Panc1 (cell line): ENCODE measurements around the gene ERN1. TPM values are rescaled to one million over a fixed set of nuclear protein-coding genes. Genes with fewer than 3 reads are reported as not detected.

Experiments used
- ATAC-seq: fragments of 200-7000 bp; cut with Tn5 transposase; 2 replicates; pipeline ENCODE4 v1.9.1; 2020; ENCODE audit warnings: mild to moderate bottlenecking, moderate library complexity
- BruUV-seq: library from RNA; stranded (reverse); fragments of 400-500 nt; replicated peaks from 2 replicates; lab custom pipeline; 2021; lab: Mats Ljungman, UMichigan
- CTCF ChIA-PET: fragments of 300-600 bp; sonication (Branson Sonifier 250); formaldehyde crosslinking; loops from one replicate; lab custom pipeline; 2022; ENCODE audit warnings: antibody characterized with exemption; lab: Charles Lee
- POLR2A ChIA-PET: fragments of 300-600 bp; sonication (Branson Sonifier 250); formaldehyde crosslinking; loops from one replicate; lab custom pipeline; 2022; ENCODE audit warnings: antibody characterized with exemption; lab: Charles Lee
- DNase-seq: peaks from one replicate; pipeline ENCODE4 v3.0.0-alpha.2; 2010; ENCODE audit warnings: low read depth, low spot score
- H3K27ac ChIP-seq: 2 replicates; pipeline ENCODE4 v1.5.1; 2011; ENCODE audit warnings: mild to moderate bottlenecking, low read length, inconsistent platforms
- H3K27me3 ChIP-seq: fragments of 200-500 bp; sonication (Bioruptor generic); 2 replicates; pipeline ENCODE4 v1.6.0; 2014; ENCODE audit warnings: low read length, inconsistent platforms; ENCODE audit not compliant: control insufficient read depth, insufficient read depth
- H3K36me3 ChIP-seq: fragments of 200-500 bp; sonication (Bioruptor generic); 2 replicates; pipeline ENCODE4 v1.5.1; 2014; ENCODE audit warnings: inconsistent platforms, mild to moderate bottlenecking, low read length, moderate library complexity; ENCODE audit not compliant: control insufficient read depth, insufficient read depth
- H3K4me1 ChIP-seq: 2 replicates; pipeline ENCODE4 v1.5.1; 2011; ENCODE audit warnings: inconsistent platforms, mild to moderate bottlenecking, low read length, moderate library complexity; ENCODE audit not compliant: control insufficient read depth, insufficient read depth
- H3K4me3 ChIP-seq, 2 experiments: 2 replicates each; pipeline ENCODE4 v1.5.1; 2011 to 2012; ENCODE audit warnings: low read depth in 2 of 2, low read length in 2 of 2, mild to moderate bottlenecking in 2 of 2, inconsistent platforms in 1 of 2, moderate library complexity in 1 of 2
- H3K9me3 ChIP-seq: fragments of 200-500 bp; sonication (Bioruptor generic); 2 replicates; pipeline ENCODE4 v1.5.1; 2014; ENCODE audit warnings: low read depth, mild to moderate bottlenecking, inconsistent platforms, low read length, moderate library complexity; ENCODE audit not compliant: control insufficient read depth, insufficient read depth
- POLR2AphosphoS5 ChIP-seq: IDR thresholded peaks from 2 replicates; pipeline ENCODE4 v1.6.1; 2012; ENCODE audit warnings: mild to moderate bottlenecking, low read depth, low read length, moderate library complexity
- SIN3A ChIP-seq: IDR thresholded peaks from 2 replicates; pipeline ENCODE4 v1.6.1; 2012; ENCODE audit warnings: low read depth, mild to moderate bottlenecking, low read length, moderate library complexity, borderline replicate concordance; ENCODE audit not compliant: insufficient read depth
- TCF7L2 ChIP-seq: IDR thresholded peaks from 2 replicates; pipeline ENCODE4 v1.6.1; 2011; ENCODE audit warnings: mild to moderate bottlenecking, low read depth, low read length, inconsistent platforms
- in situ Hi-C: cut with HindIII; loops from 2 replicates; pipeline ENCODE4 v1.10.0; 2016; ENCODE audit warnings: low sequenced_read_pairs, low pct_unique_long_range_greater_than_20kb
- intact Hi-C: fragments of 100-400 bp; cut with micrococcal nuclease; formaldehyde crosslinking; loops from one replicate; pipeline ENCODE4 v1.10.0; 2022; ENCODE audit not compliant: unreplicated experiment
- total RNA-seq: library from RNA; stranded (reverse); gene quantifications from one replicate; pipeline ENCODE4 v1.2.1, GENCODE V29; 2021; ENCODE audit not compliant: unreplicated experiment
- TF ChIP-seq, protein P1 (sequence below), 2 experiments: IDR thresholded peaks; 2 replicates each; pipeline ENCODE4 v1.6.1; 2011 to 2012; ENCODE audit warnings: low read depth in 2 of 2, control low read depth in 1 of 2, low read length in 1 of 2, mild to moderate bottlenecking in 1 of 2, moderate library complexity in 1 of 2; ENCODE audit not compliant: insufficient read depth in 1 of 2
- TF ChIP-seq, protein P2 (sequence below): fragments of 450-650 bp; IDR thresholded peaks from 2 replicates; pipeline ENCODE4 v1.5.1; 2017; ENCODE audit warnings: mild to moderate bottlenecking

The ERN1 gene
- total RNA-seq, 1 experiment from 2014 or later, result 12.1 TPM

- DNase-seq (no peak), ATAC-seq (no peak)
- Histone ChIP-seq H3K4me3 (no peak overlapping the region), H3K4me1 (no peaks in the 10 kb centered on the region), H3K27me3 (no peaks in the 10 kb centered on the region), H3K27ac (no peak overlapping the region), H3K36me3 (no peaks in the 10 kb centered on the region), H3K9me3 (no peaks in the 10 kb centered on the region; the same call in 1 of the 2 replicates)
- ChIA-PET CTCF (no interaction called here), POLR2A (no interaction called here)
- in situ Hi-C loops, result no loop called here
- TF ChIP-seq, protein P1, sequence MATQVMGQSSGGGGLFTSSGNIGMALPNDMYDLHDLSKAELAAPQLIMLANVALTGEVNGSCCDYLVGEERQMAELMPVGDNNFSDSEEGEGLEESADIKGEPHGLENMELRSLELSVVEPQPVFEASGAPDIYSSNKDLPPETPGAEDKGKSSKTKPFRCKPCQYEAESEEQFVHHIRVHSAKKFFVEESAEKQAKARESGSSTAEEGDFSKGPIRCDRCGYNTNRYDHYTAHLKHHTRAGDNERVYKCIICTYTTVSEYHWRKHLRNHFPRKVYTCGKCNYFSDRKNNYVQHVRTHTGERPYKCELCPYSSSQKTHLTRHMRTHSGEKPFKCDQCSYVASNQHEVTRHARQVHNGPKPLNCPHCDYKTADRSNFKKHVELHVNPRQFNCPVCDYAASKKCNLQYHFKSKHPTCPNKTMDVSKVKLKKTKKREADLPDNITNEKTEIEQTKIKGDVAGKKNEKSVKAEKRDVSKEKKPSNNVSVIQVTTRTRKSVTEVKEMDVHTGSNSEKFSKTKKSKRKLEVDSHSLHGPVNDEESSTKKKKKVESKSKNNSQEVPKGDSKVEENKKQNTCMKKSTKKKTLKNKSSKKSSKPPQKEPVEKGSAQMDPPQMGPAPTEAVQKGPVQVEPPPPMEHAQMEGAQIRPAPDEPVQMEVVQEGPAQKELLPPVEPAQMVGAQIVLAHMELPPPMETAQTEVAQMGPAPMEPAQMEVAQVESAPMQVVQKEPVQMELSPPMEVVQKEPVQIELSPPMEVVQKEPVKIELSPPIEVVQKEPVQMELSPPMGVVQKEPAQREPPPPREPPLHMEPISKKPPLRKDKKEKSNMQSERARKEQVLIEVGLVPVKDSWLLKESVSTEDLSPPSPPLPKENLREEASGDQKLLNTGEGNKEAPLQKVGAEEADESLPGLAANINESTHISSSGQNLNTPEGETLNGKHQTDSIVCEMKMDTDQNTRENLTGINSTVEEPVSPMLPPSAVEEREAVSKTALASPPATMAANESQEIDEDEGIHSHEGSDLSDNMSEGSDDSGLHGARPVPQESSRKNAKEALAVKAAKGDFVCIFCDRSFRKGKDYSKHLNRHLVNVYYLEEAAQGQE (IDR thresholded peaks at IDR 0.05; ENCODE audit: insufficient read depth in 1 of 2, low read depth in 2 of 2, low read length in 1 of 2), result no peak
- TF ChIP-seq, protein P2, sequence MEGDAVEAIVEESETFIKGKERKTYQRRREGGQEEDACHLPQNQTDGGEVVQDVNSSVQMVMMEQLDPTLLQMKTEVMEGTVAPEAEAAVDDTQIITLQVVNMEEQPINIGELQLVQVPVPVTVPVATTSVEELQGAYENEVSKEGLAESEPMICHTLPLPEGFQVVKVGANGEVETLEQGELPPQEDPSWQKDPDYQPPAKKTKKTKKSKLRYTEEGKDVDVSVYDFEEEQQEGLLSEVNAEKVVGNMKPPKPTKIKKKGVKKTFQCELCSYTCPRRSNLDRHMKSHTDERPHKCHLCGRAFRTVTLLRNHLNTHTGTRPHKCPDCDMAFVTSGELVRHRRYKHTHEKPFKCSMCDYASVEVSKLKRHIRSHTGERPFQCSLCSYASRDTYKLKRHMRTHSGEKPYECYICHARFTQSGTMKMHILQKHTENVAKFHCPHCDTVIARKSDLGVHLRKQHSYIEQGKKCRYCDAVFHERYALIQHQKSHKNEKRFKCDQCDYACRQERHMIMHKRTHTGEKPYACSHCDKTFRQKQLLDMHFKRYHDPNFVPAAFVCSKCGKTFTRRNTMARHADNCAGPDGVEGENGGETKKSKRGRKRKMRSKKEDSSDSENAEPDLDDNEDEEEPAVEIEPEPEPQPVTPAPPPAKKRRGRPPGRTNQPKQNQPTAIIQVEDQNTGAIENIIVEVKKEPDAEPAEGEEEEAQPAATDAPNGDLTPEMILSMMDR, result no peak
- intact Hi-C loops, result no loop called here
- BruUV-seq, result no TSS peak
Measured at GRCh38 chr17:64071111-64071510, 58.8 kb downstream of the ERN1 start.

- DNase-seq (no peak), ATAC-seq (no peak)
- H3K36me3 ChIP-seq, result no peaks in the 10 kb centered on the region
- no peaks in the 10 kb centered on the region for H3K4me1 ChIP-seq
- no peak overlapping the region for H3K27ac ChIP-seq
- TF ChIP-seq, protein P2, result no peak
- TF ChIP-seq POLR2AphosphoS5 (no peak), TCF7L2 (no peak)
- ChIA-PET POLR2A (no interaction called here), CTCF (interaction anchor here (0.9 kb wide), 1 partner anchor 13 kb away, joined by 3 read pairs; no protein-coding TSS in a partner anchor)
- in situ Hi-C loops, result no loop called here
- H3K9me3 ChIP-seq, result no peaks in the 10 kb centered on the region; the same call in 1 of the 2 replicates
- BruUV-seq, result no TSS peak
- intact Hi-C loops, result no loop called here
- no peak overlapping the region for H3K4me3 ChIP-seq
- H3K27me3 ChIP-seq, result no peaks in the 10 kb centered on the region
Measured at GRCh38 chr17:64070213-64070612, 59.7 kb downstream of the ERN1 start.

DNA sequence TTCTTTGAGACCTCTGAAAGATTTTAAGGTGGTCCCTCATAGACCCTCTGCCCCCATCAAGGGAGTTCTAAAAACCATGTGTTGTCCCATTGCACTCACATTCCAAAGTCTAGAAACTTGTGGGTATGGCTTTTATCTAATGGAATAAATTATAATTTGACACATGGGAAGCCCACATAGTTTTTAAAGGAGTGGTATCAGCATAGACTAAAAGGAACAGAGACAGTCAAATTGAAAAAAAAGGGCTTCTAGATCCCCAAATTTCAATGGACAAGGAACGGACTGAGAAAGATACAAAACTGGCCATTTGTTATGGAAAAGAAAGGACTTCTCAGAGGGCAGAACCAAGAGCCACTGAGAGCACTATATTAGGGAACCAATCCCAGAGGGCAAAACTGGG lies 60.8 kb downstream of the ERN1 start:
- Histone ChIP-seq H3K9me3 (no peaks in the 10 kb centered on the region; the same call in 1 of the 2 replicates), H3K36me3 (no peaks in the 10 kb centered on the region), H3K4me3 (no peak overlapping the region), H3K27me3 (no peaks in the 10 kb centered on the region), H3K27ac (no peak overlapping the region), H3K4me1 (no peaks in the 10 kb centered on the region)
- DNase-seq (no peak), ATAC-seq (no peak)
- ChIA-PET POLR2A (no interaction called here), CTCF (no interaction called here)
- in situ Hi-C loops (no loop called here), intact Hi-C loops (loop anchor here (10.0 kb wide), 1 partner anchor 66 kb away; the partner anchor contains the start of gene ERN1)
- TF ChIP-seq TCF7L2 (no peak), SIN3A (no peak), POLR2AphosphoS5 (no peak)
- TF ChIP-seq, protein P2, result no peak
- TF ChIP-seq, protein P1 (IDR thresholded peaks at IDR 0.05; ENCODE audit: insufficient read depth in 1 of 2, low read depth in 2 of 2, low read length in 1 of 2), result no peak
- no TSS peak for BruUV-seq
